MM.1S (cell line): ENCODE results near the gene RPA3.

Experiments
- DNase-seq: peaks from one replicate; pipeline ENCODE4 v3.0.0-alpha.2; 2015
- H2AFZ ChIP-seq: fragments of 300-600 bp; sonication (generic); 2 replicates; pipeline ENCODE4 v1.6.0; 2016; ENCODE audit warnings: antibody characterized with exemption, low read length
- H3F3A ChIP-seq: fragments of 300-600 bp; sonication (generic); 2 replicates; pipeline ENCODE4 v1.6.1; 2016; ENCODE audit warnings: mild to moderate bottlenecking, antibody characterized with exemption, low read length, moderate library complexity, mixed read lengths; ENCODE audit not compliant: insufficient read depth
- H3K27ac ChIP-seq: fragments of 300-600 bp; sonication (generic); 2 replicates; pipeline ENCODE4 v1.5.1; 2016; ENCODE audit warnings: mild to moderate bottlenecking, low read length
- H3K27me3 ChIP-seq: fragments of 300-600 bp; sonication (generic); replicated peaks from 2 replicates; pipeline ENCODE4 v1.6.0; 2016; ENCODE audit warnings: low read length; ENCODE audit not compliant: insufficient read depth
- H3K36me3 ChIP-seq: fragments of 300-600 bp; sonication (generic); replicated peaks from 2 replicates; pipeline ENCODE4 v1.6.1; 2016; ENCODE audit warnings: mild to moderate bottlenecking, low read length, mixed read lengths; ENCODE audit not compliant: insufficient read depth
- H3K4me1 ChIP-seq: fragments of 300-600 bp; sonication (generic); 2 replicates; pipeline ENCODE4 v1.6.1; 2016; ENCODE audit warnings: low read length, mixed read lengths
- H3K4me2 ChIP-seq: fragments of 300-600 bp; sonication (generic); 2 replicates; pipeline ENCODE4 v1.6.0; 2016; ENCODE audit warnings: low read depth, low read length
- H3K4me3 ChIP-seq: fragments of 300-600 bp; sonication (generic); 2 replicates; pipeline ENCODE4 v1.5.1; 2016; ENCODE audit warnings: low read length, mixed read lengths
- H3K79me2 ChIP-seq: fragments of 300-600 bp; sonication (generic); 2 replicates; pipeline ENCODE4 v1.6.1; 2016; ENCODE audit warnings: mixed run types, low read length, mixed read lengths
- H3K9ac ChIP-seq: fragments of 300-600 bp; sonication (generic); 2 replicates; pipeline ENCODE4 v1.6.1; 2016; ENCODE audit warnings: low read length, mixed read lengths
- H3K9me2 ChIP-seq: fragments of 300-600 bp; sonication (generic); replicated peaks from 2 replicates; pipeline ENCODE4 v1.6.1; 2016; ENCODE audit warnings: mild to moderate bottlenecking, low read length, mixed read lengths; ENCODE audit not compliant: insufficient read depth
- H3K9me3 ChIP-seq: fragments of 300-600 bp; sonication (generic); replicated peaks from 2 replicates; pipeline ENCODE4 v1.6.1; 2016; ENCODE audit warnings: mild to moderate bottlenecking, low read length, mixed read lengths; ENCODE audit not compliant: insufficient read depth
- H4K20me1 ChIP-seq: fragments of 300-600 bp; sonication (generic); 2 replicates; pipeline ENCODE4 v1.6.1; 2016; ENCODE audit warnings: mild to moderate bottlenecking, low read length, moderate library complexity, mixed read lengths; ENCODE audit not compliant: insufficient read depth
- EZH2 ChIP-seq: fragments of 300-600 bp; sonication (generic); optimal IDR thresholded peaks from 2 replicates; pipeline ENCODE3; 2017; ENCODE audit warnings: low read depth, mild to moderate bottlenecking, antibody characterized with exemption, low read length, mixed read lengths
- EZH2phosphoT487 ChIP-seq: fragments of 300-600 bp; sonication (generic); IDR thresholded peaks from 2 replicates; pipeline ENCODE4 v1.6.1; 2018; ENCODE audit warnings: antibody characterized with exemption, low read length
- TF ChIP-seq, protein P1 (sequence below): fragments of 300-600 bp; sonication (generic); IDR thresholded peaks from 2 replicates; pipeline ENCODE4 v1.5.1; 2016; ENCODE audit warnings: antibody characterized with exemption, low read length, mixed read lengths

RPA3 gene

DNA sequence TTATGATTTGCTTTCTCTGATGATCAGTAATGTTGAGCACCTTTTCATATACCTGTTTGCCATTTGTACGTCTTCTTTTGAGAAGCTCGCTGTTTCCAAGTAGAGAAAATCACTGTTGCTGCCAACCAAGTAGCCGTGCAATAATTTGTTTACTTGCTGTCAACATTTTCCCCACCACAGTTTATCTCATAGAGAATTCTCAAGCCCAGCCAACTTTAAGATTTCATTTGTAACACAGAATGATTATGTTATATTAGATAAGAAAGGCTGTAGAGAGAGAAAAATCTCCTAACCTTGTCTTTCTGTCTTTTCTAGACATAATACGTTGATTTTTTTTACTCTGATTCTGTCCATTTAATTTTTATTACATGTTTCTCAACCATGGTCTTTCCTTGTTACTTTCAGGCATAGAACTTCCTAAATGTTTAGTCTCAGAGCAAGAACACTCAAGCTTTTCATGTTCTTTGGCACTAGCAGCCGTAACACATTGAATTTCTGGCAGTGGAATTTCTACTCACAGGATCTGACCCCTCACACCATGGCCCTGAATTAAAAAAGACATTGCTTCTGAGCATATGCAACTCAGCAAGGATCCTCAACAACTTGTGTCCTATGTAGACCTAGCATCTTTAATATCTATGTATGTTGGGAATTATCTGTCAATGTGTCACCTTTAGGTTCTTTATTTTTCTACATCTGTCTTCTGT, 23.1 kb downstream of the RPA3 start:
- H4K20me1 ChIP-seq, result no peaks in the 10 kb centered on the region
- no peak overlapping the region for H2AFZ ChIP-seq
- H3K4me2 ChIP-seq, result no peak overlapping the region
- no peak for DNase-seq
- TF ChIP-seq EZH2phosphoT487 (no peak), EZH2 (no peak)
- TF ChIP-seq, protein P1, sequence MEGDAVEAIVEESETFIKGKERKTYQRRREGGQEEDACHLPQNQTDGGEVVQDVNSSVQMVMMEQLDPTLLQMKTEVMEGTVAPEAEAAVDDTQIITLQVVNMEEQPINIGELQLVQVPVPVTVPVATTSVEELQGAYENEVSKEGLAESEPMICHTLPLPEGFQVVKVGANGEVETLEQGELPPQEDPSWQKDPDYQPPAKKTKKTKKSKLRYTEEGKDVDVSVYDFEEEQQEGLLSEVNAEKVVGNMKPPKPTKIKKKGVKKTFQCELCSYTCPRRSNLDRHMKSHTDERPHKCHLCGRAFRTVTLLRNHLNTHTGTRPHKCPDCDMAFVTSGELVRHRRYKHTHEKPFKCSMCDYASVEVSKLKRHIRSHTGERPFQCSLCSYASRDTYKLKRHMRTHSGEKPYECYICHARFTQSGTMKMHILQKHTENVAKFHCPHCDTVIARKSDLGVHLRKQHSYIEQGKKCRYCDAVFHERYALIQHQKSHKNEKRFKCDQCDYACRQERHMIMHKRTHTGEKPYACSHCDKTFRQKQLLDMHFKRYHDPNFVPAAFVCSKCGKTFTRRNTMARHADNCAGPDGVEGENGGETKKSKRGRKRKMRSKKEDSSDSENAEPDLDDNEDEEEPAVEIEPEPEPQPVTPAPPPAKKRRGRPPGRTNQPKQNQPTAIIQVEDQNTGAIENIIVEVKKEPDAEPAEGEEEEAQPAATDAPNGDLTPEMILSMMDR, result no peak
- H3F3A ChIP-seq, result no peaks in the 10 kb centered on the region
- H3K9ac ChIP-seq, result no peak overlapping the region
- H3K79me2 ChIP-seq, result no peaks in the 10 kb centered on the region
- H3K36me3 ChIP-seq, result no peaks in the 10 kb centered on the region
- H3K9me3 ChIP-seq, result no peaks in the 10 kb centered on the region
- no peaks in the 10 kb centered on the region for H3K9me2 ChIP-seq
- H3K4me1 ChIP-seq, result peaks cover 7% of the 10 kb centered on the region; the same call in 1 of the 2 replicates
- no peak overlapping the region for H3K27ac ChIP-seq
- H3K27me3 ChIP-seq, result no peaks in the 10 kb centered on the region
- no peak overlapping the region for H3K4me3 ChIP-seq

DNA sequence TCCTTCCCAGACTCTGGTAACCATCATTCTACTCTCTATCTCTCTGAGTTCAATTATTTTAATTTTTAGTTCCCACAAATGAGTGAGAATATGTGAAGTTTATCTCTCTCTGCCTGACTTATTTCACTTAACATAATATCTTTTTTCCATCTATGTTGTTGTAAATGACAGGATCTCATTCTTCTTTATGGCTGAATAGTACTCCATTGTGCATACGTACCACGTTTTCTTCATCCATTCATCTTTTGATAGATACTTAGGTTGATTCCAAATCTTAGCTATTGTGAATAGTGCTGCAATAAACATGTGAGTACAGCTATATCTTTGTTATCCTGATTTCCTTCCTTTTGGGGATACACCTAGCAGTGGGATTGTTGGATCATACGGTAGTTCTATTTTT, 23.9 kb downstream of the RPA3 start:
- Histone ChIP-seq H3F3A (no peaks in the 10 kb centered on the region), H3K79me2 (no peaks in the 10 kb centered on the region), H3K9me2 (no peaks in the 10 kb centered on the region), H3K27ac (no peak overlapping the region), H4K20me1 (no peaks in the 10 kb centered on the region), H3K27me3 (no peaks in the 10 kb centered on the region), H3K9ac (no peak overlapping the region), H3K4me2 (no peak overlapping the region), H3K36me3 (no peaks in the 10 kb centered on the region), H3K4me1 (peaks cover 3% of the 10 kb centered on the region; the same call in 1 of the 2 replicates), H3K9me3 (no peaks in the 10 kb centered on the region), H2AFZ (no peak overlapping the region), H3K4me3 (no peak overlapping the region)
- TF ChIP-seq EZH2phosphoT487 (no peak), EZH2 (no peak)
- no peak for DNase-seq

DNA sequence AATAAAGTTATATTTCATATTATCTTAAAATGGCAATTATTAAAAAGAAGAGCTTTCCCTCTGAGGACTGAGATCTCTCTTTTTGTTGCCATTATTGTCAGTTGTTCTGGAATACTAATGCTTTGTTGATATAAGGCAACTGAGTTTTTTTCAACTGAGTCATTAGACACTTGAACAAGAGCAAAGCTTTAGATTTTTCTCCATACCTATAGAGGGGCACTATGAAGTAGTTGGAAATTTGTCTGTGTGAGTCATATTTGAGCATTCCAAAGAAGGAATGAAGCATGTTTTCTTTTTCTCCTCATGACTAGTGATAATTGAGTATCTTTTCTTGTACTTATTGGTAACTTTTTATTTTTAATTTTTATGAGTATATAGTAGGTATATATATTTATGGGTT, 24.5 kb downstream of the RPA3 start:
- Histone ChIP-seq H3K9me3 (no peaks in the 10 kb centered on the region), H3K4me1 (no peaks in the 10 kb centered on the region), H3K9me2 (no peaks in the 10 kb centered on the region), H2AFZ (no peak overlapping the region), H3F3A (no peaks in the 10 kb centered on the region), H3K9ac (no peak overlapping the region), H3K79me2 (no peaks in the 10 kb centered on the region), H4K20me1 (no peaks in the 10 kb centered on the region), H3K36me3 (no peaks in the 10 kb centered on the region), H3K27ac (no peak overlapping the region), H3K4me2 (no peak overlapping the region), H3K4me3 (no peak overlapping the region), H3K27me3 (no peaks in the 10 kb centered on the region)
- no peak for DNase-seq
- TF ChIP-seq, protein P1, result no peak
- TF ChIP-seq EZH2phosphoT487 (no peak), EZH2 (no peak)

- H3K4me3 ChIP-seq, result no peak overlapping the region
- H3K9ac ChIP-seq, result no peak overlapping the region
- no peaks in the 10 kb centered on the region for H3K79me2 ChIP-seq
- H2AFZ ChIP-seq, result no peak overlapping the region
- no peak for DNase-seq
- no peaks in the 10 kb centered on the region for H3K36me3 ChIP-seq
- no peak overlapping the region for H3K4me2 ChIP-seq
- H3K27me3 ChIP-seq, result no peaks in the 10 kb centered on the region
- H3K9me2 ChIP-seq, result no peaks in the 10 kb centered on the region
- no peak overlapping the region for H3K27ac ChIP-seq
- TF ChIP-seq, protein P1, result no peak
- TF ChIP-seq EZH2phosphoT487 (no peak), EZH2 (no peak)
- H4K20me1 ChIP-seq, result no peaks in the 10 kb centered on the region
- H3K4me1 ChIP-seq, result no peaks in the 10 kb centered on the region
- H3K9me3 ChIP-seq, result no peaks in the 10 kb centered on the region
- H3F3A ChIP-seq, result no peaks in the 10 kb centered on the region
Measured at GRCh38 chr7:7688956-7689355, 29.5 kb downstream of the RPA3 start.
